ENCODE data around the gene PFKM.

The PFKM gene

DNA sequence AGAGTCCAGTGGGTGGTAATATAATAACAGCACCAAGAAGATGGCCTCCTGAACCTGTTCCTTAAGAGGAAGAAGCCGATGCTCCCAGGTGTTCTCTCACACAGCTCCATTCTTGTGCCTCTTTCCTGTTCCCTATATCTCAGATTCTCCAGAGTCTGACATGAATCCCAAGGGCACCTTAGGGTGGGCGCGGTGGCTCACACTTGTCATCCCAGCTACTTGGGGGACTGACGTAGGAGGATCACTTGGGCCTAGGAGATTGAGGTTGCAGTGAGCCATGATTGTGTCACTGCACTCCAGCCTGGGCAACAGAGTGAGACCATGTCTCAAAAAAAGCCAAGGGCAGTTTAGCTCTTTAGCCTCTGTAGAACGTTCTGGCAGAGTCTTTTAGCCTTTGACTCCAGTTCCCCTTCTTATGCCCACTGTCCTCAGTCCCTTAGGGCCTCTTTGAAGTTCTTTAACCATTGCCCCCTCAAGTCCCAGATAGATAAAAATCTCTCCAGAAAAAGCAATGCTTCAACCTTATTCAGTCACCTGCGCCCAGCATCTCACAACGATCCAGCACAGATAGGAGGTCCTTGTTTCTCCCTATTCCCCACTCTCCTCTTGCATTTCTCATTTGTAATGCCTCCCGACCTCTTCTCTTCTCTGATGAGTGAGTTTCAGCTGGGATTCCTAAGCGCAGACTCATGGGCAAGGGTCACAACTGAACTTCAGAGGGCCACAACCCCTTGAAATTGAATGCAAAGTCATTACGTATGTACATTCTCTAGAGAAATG is 68.9 kb downstream of the PFKM start:
- no peak for DNase-seq (ENCODE audit: low spot score)

GRCh38 chr12:48189331-48190125 is 70.4 kb downstream of the PFKM start:
- DNase-seq (ENCODE audit: low spot score): peak; percentile 66

GRCh38 chr12:48191096-48191495 is 71.9 kb downstream of the PFKM start:
- DNase-seq (ENCODE audit: low spot score): no peak

DNA sequence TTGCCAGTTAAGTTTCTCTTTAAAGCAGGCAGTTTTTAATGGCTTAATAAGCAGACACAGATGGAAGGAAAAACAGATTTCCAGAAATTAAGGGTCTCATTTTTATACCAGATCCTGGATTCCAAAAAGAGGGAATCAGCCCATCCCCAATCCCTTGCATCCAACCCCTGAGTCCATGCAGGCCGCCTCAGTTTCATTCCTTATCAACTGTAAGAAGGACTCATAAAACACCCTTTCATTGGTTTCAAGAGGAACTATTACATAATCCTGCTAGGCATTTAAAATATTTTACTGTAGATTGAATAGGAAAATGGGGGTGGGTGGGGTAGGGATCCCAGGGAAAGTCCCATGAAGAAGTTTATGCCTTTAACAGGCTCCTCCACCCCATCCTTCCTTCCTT is 73.7 kb downstream of the PFKM start:
- DNase-seq (ENCODE audit: low spot score): peak; percentile 32

- no peak for DNase-seq (ENCODE audit: low spot score)
These were observed 74.5 kb downstream of the PFKM start for GRCh38 chr12:48193623-48194022.

DNA sequence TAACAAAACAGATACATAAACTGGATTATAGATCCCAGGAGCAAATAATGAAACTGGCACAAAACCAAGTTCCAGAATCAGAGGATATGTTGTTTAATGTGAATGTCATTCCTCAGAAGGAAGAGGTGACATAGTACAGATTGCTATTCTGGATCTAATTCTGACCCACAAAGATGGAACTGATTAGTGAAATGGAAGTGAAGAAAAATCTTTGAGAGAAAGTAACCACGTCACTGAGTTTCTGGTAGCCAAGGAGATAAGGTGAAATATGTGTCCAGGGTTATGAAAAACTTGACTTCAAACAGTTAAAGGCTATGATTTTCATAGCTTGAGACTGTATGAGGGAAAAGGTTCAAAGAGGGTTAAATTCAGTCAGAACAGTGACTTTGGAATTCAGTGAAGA is 75.6 kb downstream of the PFKM start:
- no peak for DNase-seq (ENCODE audit: low spot score)
